GM18511 (cell line): Measurements from ENCODE around the gene ADK.
"Not testable (repeated sequence)": the region's sequence is repeated elsewhere in the genome, so short reads cannot be mapped to it uniquely, and the experiment has no call there.

Source experiments
- ATAC-seq: cut with Tn5 transposase; IDR thresholded peaks from one replicate; pipeline ENCODE4 v1.9.1; 2021; ENCODE audit warnings: mild to moderate bottlenecking, moderate library complexity; ENCODE audit not compliant: unreplicated experiment

ADK gene

GRCh38 chr10:74406006-74406405 lies 255.0 kb downstream of the ADK start:
- no peak for ATAC-seq

- ATAC-seq, result no peak
Measured at GRCh38 chr10:74415146-74415839, 264.3 kb downstream of the ADK start.

- no peak for ATAC-seq
Measured at GRCh38 chr10:74417397-74417796, 266.4 kb downstream of the ADK start.

- no peak for ATAC-seq
Measured at GRCh38 chr10:74418285-74418872, 267.4 kb downstream of the ADK start.

GRCh38 chr10:74419491-74419951 lies 268.5 kb downstream of the ADK start:
- no peak for ATAC-seq

GRCh38 chr10:74419958-74420375 lies 268.9 kb downstream of the ADK start:
- no peak for ATAC-seq

GRCh38 chr10:74424565-74424964 lies 273.5 kb downstream of the ADK start:
- ATAC-seq, result no peak

GRCh38 chr10:74425456-74426001 lies 274.5 kb downstream of the ADK start:
- no peak for ATAC-seq

- no peak for ATAC-seq
Measured at GRCh38 chr10:74431816-74432215, 280.8 kb downstream of the ADK start.

- no peak for ATAC-seq
Measured at GRCh38 chr10:74432841-74433594, 282.0 kb downstream of the ADK start.

- no peak for ATAC-seq
Measured at GRCh38 chr10:74433595-74433956, 282.6 kb downstream of the ADK start.

- ATAC-seq, result no peak
Measured at GRCh38 chr10:74433993-74434392, 283.0 kb downstream of the ADK start.

- no peak for ATAC-seq
Measured at GRCh38 chr10:74434547-74434946, 283.5 kb downstream of the ADK start.

GRCh38 chr10:74436523-74437170 lies 285.6 kb downstream of the ADK start:
- no peak for ATAC-seq

- ATAC-seq, result no peak
Measured at GRCh38 chr10:74437822-74438221, 286.8 kb downstream of the ADK start.

GRCh38 chr10:74439213-74439612 lies 288.2 kb downstream of the ADK start:
- no peak for ATAC-seq

- ATAC-seq, result no peak
Measured at GRCh38 chr10:74445493-74445892, 294.5 kb downstream of the ADK start.

- ATAC-seq, result no peak
Measured at GRCh38 chr10:74450602-74451001, 299.6 kb downstream of the ADK start.

GRCh38 chr10:74451127-74451829 lies 300.3 kb downstream of the ADK start:
- ATAC-seq, result no peak

- no peak for ATAC-seq
Measured at GRCh38 chr10:74453169-74453568, 302.1 kb downstream of the ADK start.

- ATAC-seq, result not testable (repeated sequence)
Measured at GRCh38 chr10:74457478-74457877, 306.5 kb downstream of the ADK start.
